Small intestine (tissue), 7 donors: ENCODE results near the gene SEC11A. TPM values are rescaled to one million over a fixed set of nuclear protein-coding genes. Genes with fewer than 3 reads are reported as not detected.

Source experiments
- DNase-seq, 2 donors: peaks; one replicate each; pipeline versions ENCODE4 v3.0.0 to v3.0.0-alpha.2; 2013
- FAIRE-seq: peaks from 2 replicates; lab custom pipeline; 2012; peaks lifted over from hg19 to GRCh38; lab: Jason Lieb, UNC
- H3K27ac ChIP-seq, 3 donors: one replicate each; pipeline ENCODE4 v1.5.1; 2013; ENCODE audit warnings: low read length in 2 of 3, mild to moderate bottlenecking in 2 of 3, control low read depth in 1 of 3, inconsistent platforms in 1 of 3, low read depth in 1 of 3, moderate library complexity in 1 of 3
- H3K27me3 ChIP-seq, 3 donors: one replicate each; pipeline ENCODE4 v1.6.1; 2013; ENCODE audit warnings: low read length in 3 of 3, inconsistent platforms in 1 of 3; ENCODE audit not compliant: control insufficient read depth in 3 of 3, insufficient read depth in 3 of 3
- H3K36me3 ChIP-seq, 3 donors: one replicate each; pipeline ENCODE4 v1.6.1; 2013; ENCODE audit warnings: low read length in 3 of 3, inconsistent platforms in 1 of 3, low read depth in 1 of 3, mild to moderate bottlenecking in 1 of 3, moderate library complexity in 1 of 3; ENCODE audit not compliant: control insufficient read depth in 3 of 3, insufficient read depth in 2 of 3
- H3K4me1 ChIP-seq, 3 donors: one replicate each; pipeline ENCODE4 v1.6.1; 2013; ENCODE audit warnings: low read length in 2 of 3, inconsistent platforms in 1 of 3, low read depth in 1 of 3, mild to moderate bottlenecking in 1 of 3, moderate library complexity in 1 of 3; ENCODE audit not compliant: control insufficient read depth in 3 of 3, insufficient read depth in 2 of 3
- H3K4me3 ChIP-seq, 3 donors: one replicate each; pipeline ENCODE4 v1.5.1; 2013; ENCODE audit warnings: low read length in 3 of 3, control low read depth in 1 of 3, inconsistent platforms in 1 of 3, low read depth in 1 of 3, mild to moderate bottlenecking in 1 of 3, moderate library complexity in 1 of 3
- H3K9me3 ChIP-seq, 2 donors: one replicate each; pipeline ENCODE4 v1.6.1; 2013; ENCODE audit warnings: low read depth in 1 of 2, low read length in 1 of 2; ENCODE audit not compliant: control insufficient read depth in 2 of 2, insufficient read depth in 1 of 2
- WGBS, 3 donors: extraction: QIAGEN DNeasy Blood & Tissue Kit; methylation state at CpG; one replicate each; pipeline ENCODE4 v1.1.7; 2013; 5-methylcytosine and 5-hydroxymethylcytosine counted together
- polyA plus RNA-seq, 4 donors: library from polyadenylated mRNA; stranded (reverse) in 3 of 4; unstranded in 1 of 4; fragments of 200-250 nt in 3 of 4; fragments of 120-200 nt in 1 of 4; gene quantifications; one replicate each; pipeline versions ENCODE4 v1.2.1 to v1.2.3, GENCODE V29; 2013
- donor health status: healthy with polysubstance abuse.
- donor health status: control.
- donor health status: control.
- donor health status: Bipolar disorder and iron deficiency.
- donor health status: healthy.

The SEC11A gene
- polyA plus RNA-seq, 4 donors: 110 to 156 (median 148) TPM

GRCh38 chr15:84666373-84666772 is 49.6 kb downstream of the SEC11A start:
- no peak for FAIRE-seq
- Histone ChIP-seq H3K27me3 (no peaks in the 10 kb centered on the region), H3K27ac (no peak overlapping the region), H3K4me1 (no peaks in the 10 kb centered on the region), H3K4me3 (no peak overlapping the region), H3K36me3 (peaks cover 3 to 16% (median 13%) of the 10 kb centered on the region in 3 donors), H3K9me3 (no peaks in the 10 kb centered on the region)
- DNase-seq: no peak
- 82 to 83% (median 83%) methylated on average over 2 of the region's 2 CpGs for WGBS, 3 donors

DNA sequence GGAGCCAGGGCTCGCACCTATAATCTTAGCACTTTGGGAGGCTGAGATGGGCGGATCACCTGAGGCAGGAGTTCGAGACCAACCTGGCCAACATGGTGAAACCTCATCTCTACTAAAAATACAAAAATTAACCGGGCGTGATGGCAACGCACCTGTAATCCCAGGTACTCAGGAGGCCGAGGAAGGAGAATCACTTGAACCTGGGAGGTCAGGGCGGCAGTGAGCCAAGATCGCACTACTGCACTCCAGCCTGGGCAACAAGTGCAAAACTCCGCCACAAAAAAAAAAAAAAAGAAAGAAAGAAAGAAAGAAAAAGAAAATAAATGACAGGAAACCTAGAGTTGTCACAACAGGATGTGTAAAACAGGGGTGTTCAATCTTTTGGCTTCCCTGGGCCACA is 54.9 kb downstream of the SEC11A start:
- WGBS, 3 donors: 97 to 98% (median 97%) methylated on average over 10 of the region's 10 CpGs
- no peak overlapping the region for H3K4me3 ChIP-seq
- H3K27ac ChIP-seq: no peak overlapping the region
- no peaks in the 10 kb centered on the region for H3K27me3 ChIP-seq
- no peaks in the 10 kb centered on the region for H3K9me3 ChIP-seq
- no peak for FAIRE-seq
- DNase-seq: no peak
- peaks cover 0 to 7% (median 3%) of the 10 kb centered on the region in 3 donors for H3K4me1 ChIP-seq
- peaks cover 3 to 6% (median 6%) of the 10 kb centered on the region in 3 donors for H3K36me3 ChIP-seq

DNA sequence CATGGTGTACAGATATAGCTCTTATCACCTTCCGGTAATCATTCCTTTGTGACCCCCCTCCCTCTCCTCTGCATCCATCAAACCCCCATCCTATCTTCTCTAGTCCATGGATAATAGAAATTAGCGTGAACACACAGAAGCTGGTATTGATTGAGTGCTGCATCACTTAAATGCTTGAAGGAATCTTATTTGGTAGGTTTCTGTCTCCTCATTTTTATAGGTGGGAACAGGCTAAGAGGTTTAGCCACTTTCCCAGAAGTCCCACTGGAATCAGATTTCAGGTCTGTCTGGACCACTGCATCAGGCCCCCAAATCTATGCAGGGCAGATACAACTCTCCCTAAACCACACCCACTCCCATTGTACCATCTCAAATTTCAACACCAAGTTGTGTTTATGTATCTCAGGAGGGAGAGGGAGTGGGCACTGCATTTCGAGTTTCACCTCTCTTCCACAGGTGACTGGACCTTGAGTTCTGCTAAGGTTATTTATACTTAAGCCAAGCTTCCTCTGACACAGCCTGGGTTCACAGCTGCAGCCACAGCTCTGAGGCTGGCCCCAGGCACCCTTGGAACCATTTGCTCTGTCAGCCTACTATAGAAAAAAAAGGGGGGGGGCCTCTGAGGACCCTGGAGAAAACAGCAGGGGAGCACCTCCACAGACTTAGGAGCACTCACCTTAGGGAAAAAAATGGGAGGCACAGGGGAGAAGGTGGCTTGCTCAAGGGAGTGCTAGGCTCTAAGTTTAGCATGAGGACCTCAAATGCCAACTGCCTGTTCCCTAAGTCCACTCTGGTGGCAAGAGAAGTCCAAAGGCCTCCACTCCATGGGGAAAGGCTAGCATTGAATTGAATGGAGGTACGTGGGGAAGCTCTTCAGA is 55.8 kb downstream of the SEC11A start:
- Histone ChIP-seq H3K9me3 (no peaks in the 10 kb centered on the region), H3K27me3 (no peaks in the 10 kb centered on the region), H3K27ac (no peak overlapping the region), H3K4me3 (no peak overlapping the region), H3K4me1 (peaks cover 0 to 10% (median 3%) of the 10 kb centered on the region in 3 donors), H3K36me3 (peaks cover 0 to 5% (median 2%) of the 10 kb centered on the region in 3 donors)
- DNase-seq: no peak
- WGBS, 3 donors: 77 to 83% (median 78%) methylated on average over 4 of the region's 4 CpGs
- no peak for FAIRE-seq

GRCh38 chr15:84658788-84659411 is 57.0 kb downstream of the SEC11A start:
- WGBS, 3 donors: 24 to 42% (median 38%) methylated on average over 7 of the region's 7 CpGs
- no peak for FAIRE-seq
- peak overlapping the region in 1 of 3 donors; percentile 80 for H3K27ac ChIP-seq

DNA sequence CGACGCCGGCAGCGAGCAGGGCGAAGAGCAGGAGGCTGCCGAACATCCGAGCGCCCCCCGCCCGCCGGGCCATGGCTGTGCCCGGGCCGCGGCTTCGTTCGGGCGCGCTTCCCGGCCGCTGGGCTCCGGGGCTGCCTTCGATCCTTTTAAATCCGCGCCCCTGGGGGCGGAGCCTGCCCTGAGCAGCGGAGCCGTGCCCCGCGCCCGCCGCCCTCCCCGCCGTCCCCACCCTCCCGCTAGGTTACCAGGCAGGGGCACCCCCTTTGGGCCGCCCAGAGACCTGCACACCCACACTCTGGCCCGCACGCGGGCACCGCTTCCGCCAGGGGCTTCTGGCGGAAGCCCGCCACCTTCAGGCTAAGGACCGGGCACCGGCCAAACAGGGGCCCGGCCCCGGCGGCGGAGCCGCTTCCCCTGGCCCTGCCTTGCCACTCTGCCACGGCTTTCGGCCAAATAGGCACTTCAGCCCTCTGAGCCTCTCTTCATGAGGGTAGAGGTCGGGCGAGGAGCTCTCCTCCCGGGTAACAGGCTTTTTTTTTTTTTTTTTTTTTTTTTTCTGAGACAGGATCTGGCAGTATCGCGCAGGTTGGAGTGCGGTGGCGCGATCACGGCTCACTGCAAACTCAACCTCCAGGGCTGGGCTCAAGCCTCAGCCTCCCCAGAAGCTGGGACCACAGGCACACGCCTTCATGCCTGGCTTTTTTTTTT is 57.7 kb downstream of the SEC11A start, which contains the start of gene NMB:
Gene NMB, minus strand, starts transcription at position 120 of the 708 bp plus-strand sequence. Its CDS starts 47 bp downstream, at position 73.
- Histone ChIP-seq H3K4me3 (peak within 1 kb of the TSS; percentile 27 to 64 (median 38)), H3K36me3 (peaks cover 0 to 4% (median 0%) of the 10 kb centered on the region in 3 donors), H3K4me1 (peaks cover 0 to 16% (median 3%) of the 10 kb centered on the region in 3 donors), H3K27ac (peak within 1 kb of the TSS; percentile 52 to 80 (median 56)), H3K27me3 (no peaks in the 10 kb centered on the region), H3K9me3 (no peaks in the 10 kb centered on the region)
- 0% methylated on average over 50 to 61 of the region's 61 CpGs for WGBS, 3 donors
- peak; percentile 75 to 92 for DNase-seq
- FAIRE-seq: no peak

More at GRCh38 chr15:84658788-84659411, 57.0 kb downstream of the SEC11A start:
- Histone ChIP-seq H3K4me1 (peaks cover 0 to 11% (median 3%) of the 10 kb centered on the region in 3 donors), H3K27me3 (no peaks in the 10 kb centered on the region), H3K4me3 (peak overlapping the region in 1 of 3 donors; percentile 38), H3K9me3 (no peaks in the 10 kb centered on the region), H3K36me3 (peaks cover 0 to 4% (median 0%) of the 10 kb centered on the region in 3 donors)
- DNase-seq: no peak

DNA sequence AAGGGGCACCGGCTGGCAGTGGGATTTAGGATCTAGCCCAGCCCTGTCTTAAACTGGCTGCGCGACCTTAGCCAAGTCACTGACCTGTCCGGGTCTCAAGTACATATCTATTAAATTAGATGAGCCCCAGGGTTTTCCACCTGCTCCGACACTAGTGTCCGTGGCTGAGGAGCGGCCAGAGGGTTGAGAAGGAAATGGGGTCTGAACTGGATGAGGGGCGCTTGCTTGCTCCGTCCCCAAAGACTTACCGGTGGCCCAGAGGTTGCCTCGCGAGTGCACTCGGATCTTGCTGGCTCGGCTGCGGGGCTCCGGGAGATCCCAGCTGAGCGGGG is 58.2 kb downstream of the SEC11A start:
- no peak for FAIRE-seq
- Histone ChIP-seq H3K4me3 (peak overlapping the region; percentile 27 to 64 (median 38)), H3K36me3 (peaks cover 0 to 8% (median 0%) of the 10 kb centered on the region in 3 donors), H3K27ac (peak overlapping the region in 1 of 3 donors; percentile 34), H3K9me3 (no peaks in the 10 kb centered on the region), H3K4me1 (peaks cover 0 to 21% (median 3%) of the 10 kb centered on the region in 3 donors), H3K27me3 (no peaks in the 10 kb centered on the region)
- WGBS, 3 donors: 19 to 23% (median 20%) methylated on average over 17 of the region's 17 CpGs
- DNase-seq: no peak

GRCh38 chr15:84656972-84657371 is 59.0 kb downstream of the SEC11A start:
- no peaks in the 10 kb centered on the region for H3K9me3 ChIP-seq
- no peaks in the 10 kb centered on the region for H3K27me3 ChIP-seq
- H3K36me3 ChIP-seq: peaks cover 0 to 8% (median 0%) of the 10 kb centered on the region in 3 donors
- WGBS, 3 donors: 87 to 94% (median 89%) methylated on average over 7 of the region's 7 CpGs
- FAIRE-seq: no peak
- no peak overlapping the region for H3K4me3 ChIP-seq
- no peak for DNase-seq
- peaks cover 0 to 23% (median 3%) of the 10 kb centered on the region in 3 donors for H3K4me1 ChIP-seq
- no peak overlapping the region for H3K27ac ChIP-seq
